EL (cell line): ENCODE results near the gene EIF4E.
"Not testable (repeated sequence)": the region's sequence is repeated elsewhere in the genome, so short reads cannot be mapped to it uniquely, and the experiment has no call there.

Experiments used
- DNase-seq: peaks from one replicate; pipeline ENCODE4 v3.0.0-alpha.2; 2016

EIF4E gene

GRCh38 chr4:98930311-98930865 is 1.5 kb upstream of the EIF4E start:
- DNase-seq, result no peak

- peak; percentile 97 for DNase-seq
These were observed 671 bp upstream of the EIF4E start for GRCh38 chr4:98929341-98930267.

- peak; percentile 82 for DNase-seq
These were observed 815 bp downstream of the EIF4E start for GRCh38 chr4:98928131-98928504.

GRCh38 chr4:98926257-98926656 is 2.7 kb downstream of the EIF4E start:
- DNase-seq, result not testable (repeated sequence)

GRCh38 chr4:98921292-98921691 is 7.6 kb downstream of the EIF4E start:
- DNase-seq, result no peak

- DNase-seq, result peak; percentile 55
These were observed 8.9 kb downstream of the EIF4E start for GRCh38 chr4:98919996-98920395.

- DNase-seq, result not testable (repeated sequence)
These were observed 18.2 kb downstream of the EIF4E start for GRCh38 chr4:98910728-98911127.

- DNase-seq, result no peak
These were observed 19.1 kb downstream of the EIF4E start for GRCh38 chr4:98909646-98910401.

- DNase-seq, result no peak
These were observed 20.1 kb downstream of the EIF4E start for GRCh38 chr4:98908703-98909262.

GRCh38 chr4:98908182-98908581 is 20.8 kb downstream of the EIF4E start:
- DNase-seq, result no peak

- peak; percentile 64 for DNase-seq
These were observed 23.1 kb downstream of the EIF4E start for GRCh38 chr4:98905839-98906238.

GRCh38 chr4:98905297-98905696 is 23.6 kb downstream of the EIF4E start:
- DNase-seq, result no peak

GRCh38 chr4:98903963-98904362 is 25.0 kb downstream of the EIF4E start:
- DNase-seq, result no peak

- no peak for DNase-seq
These were observed 25.4 kb downstream of the EIF4E start for GRCh38 chr4:98903561-98903960.

GRCh38 chr4:98899277-98899676 is 29.7 kb downstream of the EIF4E start:
- DNase-seq, result no peak

GRCh38 chr4:98891478-98892337 is 37.2 kb downstream of the EIF4E start:
- DNase-seq, result no peak

GRCh38 chr4:98890702-98891455 is 38.1 kb downstream of the EIF4E start:
- DNase-seq, result no peak

- DNase-seq, result no peak
These were observed 41.8 kb downstream of the EIF4E start for GRCh38 chr4:98887145-98887544.

GRCh38 chr4:98886382-98886781 is 42.6 kb downstream of the EIF4E start:
- DNase-seq, result not testable (repeated sequence)

- DNase-seq, result not testable (repeated sequence)
These were observed 48.0 kb downstream of the EIF4E start for GRCh38 chr4:98880884-98881283.

GRCh38 chr4:98879515-98879914 is 49.4 kb downstream of the EIF4E start:
- DNase-seq, result no peak

- peak; percentile 9 for DNase-seq
These were observed 55.9 kb downstream of the EIF4E start for GRCh38 chr4:98873059-98873458.
